H9 (cell line): ENCODE data around the gene GRID2. TPM values are rescaled to one million over a fixed set of nuclear protein-coding genes. Genes with fewer than 3 reads are reported as not detected.

Experiments used
- DNase-seq: peaks from one replicate; pipeline ENCODE4 v3.0.0-alpha.2; 2017
- H2AFZ ChIP-seq: one replicate; pipeline ENCODE4 v1.6.1; 2013; ENCODE audit warnings: mild to moderate bottlenecking, low read length, control low read depth, moderate library complexity
- H2AK5ac ChIP-seq: 2 replicates; pipeline ENCODE4 v1.6.1; 2013; ENCODE audit warnings: low read length, control low read depth, mixed read lengths; ENCODE audit not compliant: insufficient read length
- H2BK120ac ChIP-seq: one replicate; pipeline ENCODE4 v1.6.1; 2013; ENCODE audit warnings: low read depth, mild to moderate bottlenecking, low read length, control low read depth, inconsistent platforms; ENCODE audit not compliant: poor library complexity, severe bottlenecking
- H2BK12ac ChIP-seq: 2 replicates; pipeline ENCODE4 v1.6.1; 2013; ENCODE audit warnings: low read length, control low read depth, mixed read lengths, low read depth; ENCODE audit not compliant: insufficient read length
- H2BK15ac ChIP-seq: 2 replicates; pipeline ENCODE4 v1.6.1; 2013; ENCODE audit warnings: low read depth, low read length, control low read depth
- H2BK20ac ChIP-seq: one replicate; pipeline ENCODE4 v1.6.1; 2013; ENCODE audit warnings: low read depth, mild to moderate bottlenecking, low read length, control low read depth, inconsistent platforms; ENCODE audit not compliant: poor library complexity, severe bottlenecking
- H2BK5ac ChIP-seq: 2 replicates; pipeline ENCODE4 v1.6.1; 2013; ENCODE audit warnings: low read length, control low read depth, mixed read lengths; ENCODE audit not compliant: insufficient read length
- H3K14ac ChIP-seq: 2 replicates; pipeline ENCODE4 v1.6.1; 2013; ENCODE audit warnings: low read length, control low read depth; ENCODE audit not compliant: insufficient read depth
- H3K18ac ChIP-seq: 2 replicates; pipeline ENCODE4 v1.6.1; 2013; ENCODE audit warnings: low read depth, mild to moderate bottlenecking, mixed read lengths, low read length, control low read depth; ENCODE audit not compliant: insufficient read length
- H3K23ac ChIP-seq: 2 replicates; pipeline ENCODE4 v1.6.1; 2013; ENCODE audit warnings: low read length, control low read depth, mixed read lengths, low read depth; ENCODE audit not compliant: insufficient read length
- H3K23me2 ChIP-seq: 2 replicates; pipeline ENCODE4 v1.6.1; 2013; ENCODE audit warnings: low read depth, mild to moderate bottlenecking, mixed read lengths, low read length, control low read depth; ENCODE audit not compliant: insufficient read length, poor library complexity, severe bottlenecking
- H3K27ac ChIP-seq: 2 replicates; pipeline ENCODE4 v1.5.1; 2013; ENCODE audit warnings: low read length, control low read depth, mixed read lengths, low read depth; ENCODE audit not compliant: insufficient read length
- H3K27me3 ChIP-seq: 2 replicates; pipeline ENCODE4 v1.6.1; 2013; ENCODE audit warnings: low read length, control low read depth, inconsistent platforms; ENCODE audit not compliant: insufficient read depth
- H3K4ac ChIP-seq: 2 replicates; pipeline ENCODE4 v1.6.1; 2013; ENCODE audit warnings: low read depth, mild to moderate bottlenecking, control low read depth, inconsistent platforms, low read length, moderate library complexity
- H3K4me1 ChIP-seq: 2 replicates; pipeline ENCODE4 v1.6.1; 2013; ENCODE audit warnings: low read length, control low read depth, inconsistent platforms; ENCODE audit not compliant: insufficient read depth
- H3K4me2 ChIP-seq: 2 replicates; pipeline ENCODE4 v1.6.1; 2013; ENCODE audit warnings: low read length, control low read depth, mixed read lengths; ENCODE audit not compliant: insufficient read length, insufficient read depth
- H3K56ac ChIP-seq: 2 replicates; pipeline ENCODE4 v1.6.1; 2013; ENCODE audit warnings: low read depth, mild to moderate bottlenecking, mixed read lengths, low read length, control low read depth; ENCODE audit not compliant: insufficient read length
- H3K79me1 ChIP-seq: 2 replicates; pipeline ENCODE4 v1.6.1; 2013; ENCODE audit warnings: low read depth, mild to moderate bottlenecking, moderate library complexity, low read length, control low read depth, inconsistent platforms; ENCODE audit not compliant: insufficient read depth, poor library complexity, severe bottlenecking
- H3K79me2 ChIP-seq: 2 replicates; pipeline ENCODE4 v1.6.1; 2013; ENCODE audit warnings: low read length, control low read depth, inconsistent platforms; ENCODE audit not compliant: insufficient read depth
- H3K9ac ChIP-seq: 2 replicates; pipeline ENCODE4 v1.6.1; 2013; ENCODE audit warnings: low read length, control low read depth, mixed read lengths; ENCODE audit not compliant: insufficient read length; ENCODE audit errors: extremely low read depth
- H3K9me3 ChIP-seq: one replicate; pipeline ENCODE4 v1.6.1; 2013; ENCODE audit warnings: low read depth, low read length, inconsistent platforms; ENCODE audit not compliant: control insufficient read depth
- H3T11ph ChIP-seq: one replicate; pipeline ENCODE4 v1.6.1; 2013; ENCODE audit warnings: mild to moderate bottlenecking, low read length, control low read depth, inconsistent platforms
- H4K20me1 ChIP-seq: one replicate; pipeline ENCODE4 v1.6.1; 2013; ENCODE audit not compliant: control insufficient read depth, insufficient read length, insufficient read depth
- H4K5ac ChIP-seq: 2 replicates; pipeline ENCODE4 v1.6.1; 2013; ENCODE audit warnings: low read depth, mild to moderate bottlenecking, mixed read lengths, low read length, control low read depth; ENCODE audit not compliant: insufficient read length
- H4K8ac ChIP-seq: replicated peaks from 2 replicates; pipeline ENCODE4 v1.6.1; 2013; ENCODE audit warnings: low read length, control low read depth, mixed read lengths, low read depth; ENCODE audit not compliant: insufficient read length
- H4K91ac ChIP-seq: 2 replicates; pipeline ENCODE4 v1.6.1; 2013; ENCODE audit warnings: low read depth, mild to moderate bottlenecking, moderate library complexity, mixed read lengths, low read length, control low read depth; ENCODE audit not compliant: insufficient read length
- H3K27ac Mint-ChIP-seq, 3 experiments: 2 replicates in 2 of 3; 3 replicates in 1 of 3; pipeline ENCODE4 v1.8.0; 2020 to 2021; ENCODE audit warnings: mixed read lengths in 3 of 3, mild to moderate bottlenecking in 1 of 3, moderate library complexity in 1 of 3
- H3K27me3 Mint-ChIP-seq: 2 replicates; pipeline ENCODE4 v1.8.0; 2021; ENCODE audit warnings: low read depth, mild to moderate bottlenecking, moderate library complexity, mixed read lengths
- H3K36me3 Mint-ChIP-seq, 3 experiments: 2 replicates in 2 of 3; 3 replicates in 1 of 3; pipeline ENCODE4 v1.8.0; 2020 to 2021; ENCODE audit warnings: low read depth in 3 of 3, mixed read lengths in 3 of 3; ENCODE audit not compliant: insufficient read depth in 1 of 3
- H3K4me1 Mint-ChIP-seq, 2 experiments: 2 replicates each; pipeline ENCODE4 v1.8.0; 2020; ENCODE audit warnings: mixed read lengths in 2 of 2
- H3K4me3 Mint-ChIP-seq, 2 experiments: 2 replicates in 1 of 2; 3 replicates in 1 of 2; pipeline ENCODE4 v1.8.0; 2020 to 2021; ENCODE audit warnings: mild to moderate bottlenecking in 2 of 2, mixed read lengths in 2 of 2, moderate library complexity in 1 of 2
- H3K9me3 Mint-ChIP-seq, 2 experiments: 2 replicates in 1 of 2; 3 replicates in 1 of 2; pipeline ENCODE4 v1.8.0; 2020; ENCODE audit warnings: mild to moderate bottlenecking in 2 of 2, mixed read lengths in 2 of 2, moderate library complexity in 1 of 2
- CTCF ChIP-seq: fragments of 200-600 bp; sonication (generic); conservative IDR thresholded peaks from 3 replicates; pipeline ENCODE4 v1.8.0; 2021; ENCODE audit warnings: antibody characterized with exemption, mild to moderate bottlenecking
- whole genome bisulfite sequencing: extraction: QIAGEN DNeasy Blood & Tissue Kit; methylation state at CpG from one replicate; pipeline ENCODE4 v1.1.7; 2013; ENCODE audit warnings: missing lambda C conversion rate, low lambda C conversion rate, mixed read lengths; ENCODE audit not compliant: insufficient read length; ENCODE audit errors: extremely low coverage; 5-methylcytosine and 5-hydroxymethylcytosine counted together
- total RNA-seq: library from RNA; stranded (reverse); gene quantifications from 2 replicates; pipeline ENCODE4 v1.2.1, GENCODE V29; 2021

The GRID2 gene
- total RNA-seq, 1 experiment from 2014 or later, result 21.8 TPM

- Histone ChIP-seq H3K4me2 (no peak overlapping the region), H2BK5ac (no peak overlapping the region), H3K14ac (no peak overlapping the region), H3K27ac (no peak overlapping the region), H2BK120ac (no peak overlapping the region), H3T11ph (no peak overlapping the region), H3K4me1 (no peaks in the 10 kb centered on the region), H3K18ac (no peak overlapping the region), H2AFZ (no peak overlapping the region), H3K27me3 (no peaks in the 10 kb centered on the region), H3K79me1 (no peaks in the 10 kb centered on the region), H2AK5ac (no peak overlapping the region), H3K9me3 (no peaks in the 10 kb centered on the region), H3K23me2 (no peaks in the 10 kb centered on the region), H3K9ac (no peak overlapping the region), H4K8ac (no peak overlapping the region), H3K4ac (no peak overlapping the region), H2BK15ac (no peak overlapping the region), H2BK12ac (no peak overlapping the region), H3K23ac (no peak overlapping the region), H2BK20ac (no peak overlapping the region), H3K79me2 (no peaks in the 10 kb centered on the region), H4K20me1 (no peaks in the 10 kb centered on the region), H4K91ac (no peak overlapping the region), H4K5ac (no peak overlapping the region), H3K56ac (no peak overlapping the region)
- Mint-ChIP-seq H3K9me3 (no peaks in the 10 kb centered on the region), H3K27me3 (no peaks in the 10 kb centered on the region), H3K27ac (no peak overlapping the region), H3K4me3 (no peak overlapping the region), H3K36me3 (no peaks in the 10 kb centered on the region), H3K4me1 (no peaks in the 10 kb centered on the region)
- WGBS, result no CpG with 5 or more reads among the region's 1 CpG
- no peak for DNase-seq
- no peak for TF ChIP-seq CTCF
Measured at GRCh38 chr4:92864096-92864495, 560.3 kb downstream of the GRID2 start.
